ENCODE results near the gene HEPACAM. TPM values are rescaled to one million over a fixed set of nuclear protein-coding genes. Genes with fewer than 3 reads are reported as not detected.

Gene HEPACAM
- total RNA-seq, 2 donors from 2014 or later: not detected

GRCh38 chr11:124961972-124962609, 26.2 kb upstream of the HEPACAM start:
- no peak overlapping the region for H3K4me3 ChIP-seq (ENCODE audit: low read length)
- H3K27ac ChIP-seq (ENCODE audit: low read depth, low read length): no peak overlapping the region
- H3K4me3 Mint-ChIP-seq: no peak overlapping the region
- DNase-seq: no peak
- peaks cover 6% of the 10 kb centered on the region for H3K9me3 Mint-ChIP-seq
- no peaks in the 10 kb centered on the region for H3K4me1 Mint-ChIP-seq
- H3K9ac ChIP-seq (ENCODE audit: extremely low read depth, low read length, poor library complexity, severe bottlenecking): no peak overlapping the region
- H3K9me3 ChIP-seq (ENCODE audit: control insufficient read depth, low read length): no peaks in the 10 kb centered on the region
- H3K27me3 Mint-ChIP-seq (ENCODE audit: insufficient read depth): peaks cover 27% of the 10 kb centered on the region
- H3K36me3 Mint-ChIP-seq (ENCODE audit: low read depth): peaks cover 2% of the 10 kb centered on the region
- H3K4me1 ChIP-seq (ENCODE audit: control insufficient read depth, insufficient read depth, low read length): no peaks in the 10 kb centered on the region
- H3K36me3 ChIP-seq (ENCODE audit: control insufficient read depth, insufficient read depth, low read length): no peaks in the 10 kb centered on the region
- TF ChIP-seq CTCF (conservative IDR thresholded peaks at IDR 0.05): peak; percentile 86
- H3K27me3 ChIP-seq (ENCODE audit: control insufficient read depth, insufficient read depth, low read length, poor library complexity, severe bottlenecking): no peaks in the 10 kb centered on the region
- H3K27ac Mint-ChIP-seq: no peak overlapping the region
- WGBS, 2 experiments (ENCODE audit: insufficient coverage in 1 of 2, insufficient read length in 1 of 2): 54 to 60% methylated on average over 2 to 5 of the region's 5 CpGs

- no peak for DNase-seq
- peak overlapping the region; percentile 79 for H3K4me3 ChIP-seq (ENCODE audit: low read length)
- no peaks in the 10 kb centered on the region for H3K36me3 ChIP-seq (ENCODE audit: control insufficient read depth, insufficient read depth, low read length)
- no peak overlapping the region for H3K4me3 Mint-ChIP-seq
- H3K36me3 Mint-ChIP-seq (ENCODE audit: low read depth): no peaks in the 10 kb centered on the region
- no peak overlapping the region for H3K27ac ChIP-seq (ENCODE audit: low read depth, low read length)
- H3K9ac ChIP-seq (ENCODE audit: extremely low read depth, low read length, poor library complexity, severe bottlenecking): no peak overlapping the region
- no peaks in the 10 kb centered on the region for H3K4me1 ChIP-seq (ENCODE audit: control insufficient read depth, insufficient read depth, low read length)
- TF ChIP-seq CTCF (conservative IDR thresholded peaks at IDR 0.05): no peak
- no peaks in the 10 kb centered on the region for H3K27me3 Mint-ChIP-seq (ENCODE audit: insufficient read depth)
- H3K9me3 Mint-ChIP-seq: no peaks in the 10 kb centered on the region
- no peaks in the 10 kb centered on the region for H3K9me3 ChIP-seq (ENCODE audit: control insufficient read depth, low read length)
- H3K27me3 ChIP-seq (ENCODE audit: control insufficient read depth, insufficient read depth, low read length, poor library complexity, severe bottlenecking): peaks cover 8% of the 10 kb centered on the region
- no peaks in the 10 kb centered on the region for H3K4me1 Mint-ChIP-seq
- no peak overlapping the region for H3K27ac Mint-ChIP-seq
Observed at GRCh38 chr11:124955035-124955434, 19.2 kb upstream of the HEPACAM start.

GRCh38 chr11:124954590-124954955, 18.7 kb upstream of the HEPACAM start:
- peak overlapping the region; percentile 79 for H3K4me3 ChIP-seq (ENCODE audit: low read length)
- Mint-ChIP-seq H3K4me3 (no peak overlapping the region), H3K4me1 (no peaks in the 10 kb centered on the region), H3K27me3 (ENCODE audit: insufficient read depth) (peaks cover 4% of the 10 kb centered on the region), H3K36me3 (ENCODE audit: low read depth) (no peaks in the 10 kb centered on the region), H3K9me3 (no peaks in the 10 kb centered on the region), H3K27ac (no peak overlapping the region)
- no peaks in the 10 kb centered on the region for H3K9me3 ChIP-seq (ENCODE audit: control insufficient read depth, low read length)
- DNase-seq: no peak
- H3K9ac ChIP-seq (ENCODE audit: extremely low read depth, low read length, poor library complexity, severe bottlenecking): no peak overlapping the region
- H3K27me3 ChIP-seq (ENCODE audit: control insufficient read depth, insufficient read depth, low read length, poor library complexity, severe bottlenecking): peaks cover 13% of the 10 kb centered on the region
- H3K4me1 ChIP-seq (ENCODE audit: control insufficient read depth, insufficient read depth, low read length): no peaks in the 10 kb centered on the region
- WGBS, 2 experiments (ENCODE audit: insufficient coverage in 1 of 2, insufficient read length in 1 of 2): 53 to 61% methylated on average over 5 of the region's 6 CpGs
- H3K27ac ChIP-seq (ENCODE audit: low read depth, low read length): no peak overlapping the region
- H3K36me3 ChIP-seq (ENCODE audit: control insufficient read depth, insufficient read depth, low read length): no peaks in the 10 kb centered on the region
- TF ChIP-seq CTCF (conservative IDR thresholded peaks at IDR 0.05): no peak
